Measurements from ENCODE around the gene ULBP1. TPM values are rescaled to one million over a fixed set of nuclear protein-coding genes. Genes with fewer than 3 reads are reported as not detected.
"Not testable (repeated sequence)": the region's sequence is repeated elsewhere in the genome, so short reads cannot be mapped to it uniquely, and the experiment has no call there.

Gene ULBP1, protein sequence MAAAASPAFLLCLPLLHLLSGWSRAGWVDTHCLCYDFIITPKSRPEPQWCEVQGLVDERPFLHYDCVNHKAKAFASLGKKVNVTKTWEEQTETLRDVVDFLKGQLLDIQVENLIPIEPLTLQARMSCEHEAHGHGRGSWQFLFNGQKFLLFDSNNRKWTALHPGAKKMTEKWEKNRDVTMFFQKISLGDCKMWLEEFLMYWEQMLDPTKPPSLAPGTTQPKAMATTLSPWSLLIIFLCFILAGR
- total RNA-seq (2014; rRNA removed; shearing (Covaris generic)) = not detected in 2 replicates
- polyA plus RNA-seq (2015; cell fraction: cytosol; rRNA removed) = 0.05 TPM in 1 of 2 replicates, not detected in the other
- polyA plus RNA-seq (2015; cell fraction: nucleus; rRNA removed) = not detected in 2 replicates

DNA sequence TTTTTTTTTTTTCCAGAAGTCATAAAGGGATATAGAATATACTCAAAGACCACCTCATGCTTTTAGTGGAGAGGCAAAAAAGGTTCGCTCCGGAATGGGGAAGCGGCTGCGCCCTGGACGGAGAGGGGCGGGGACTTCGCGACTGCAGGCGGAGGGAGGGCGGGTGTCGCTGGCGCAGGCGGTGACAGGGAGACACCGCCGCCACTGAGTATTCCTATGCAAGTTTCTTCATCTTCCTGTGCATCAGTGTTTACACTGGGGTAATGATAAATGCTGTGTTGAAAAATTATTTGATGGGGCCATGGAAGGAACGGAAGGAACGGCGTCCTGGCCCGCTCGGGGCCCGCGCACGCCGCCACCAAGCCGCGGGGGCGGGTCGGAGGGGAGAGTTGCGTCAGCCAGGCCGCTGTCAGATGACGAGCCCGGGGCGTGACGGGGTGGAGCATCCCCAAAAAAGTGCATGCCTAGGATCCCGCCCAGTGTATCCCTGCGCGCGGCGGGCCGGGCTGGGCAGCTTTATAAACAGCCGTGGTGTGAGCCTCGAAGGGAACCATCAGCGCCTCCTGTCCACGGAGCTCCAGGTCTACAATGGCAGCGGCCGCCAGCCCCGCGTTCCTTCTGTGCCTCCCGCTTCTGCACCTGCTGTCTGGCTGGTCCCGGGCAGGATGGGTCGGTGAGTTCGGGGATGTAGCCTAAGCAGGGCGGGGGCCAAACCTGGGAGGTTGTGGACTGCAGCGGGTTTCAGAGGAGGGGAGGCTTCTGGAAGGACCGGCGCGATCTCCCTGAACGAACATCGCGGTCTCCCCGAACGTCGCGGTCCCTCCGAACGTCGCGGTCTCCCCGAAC, at the start of gene ULBP1:
Gene ULBP1 (plus strand): TSS at position 482 of the 846 bp plus-strand sequence. CDS start 107 bp downstream, at position 589.
- DNase-seq (ENCODE audit: low read depth) = no peak

DNA sequence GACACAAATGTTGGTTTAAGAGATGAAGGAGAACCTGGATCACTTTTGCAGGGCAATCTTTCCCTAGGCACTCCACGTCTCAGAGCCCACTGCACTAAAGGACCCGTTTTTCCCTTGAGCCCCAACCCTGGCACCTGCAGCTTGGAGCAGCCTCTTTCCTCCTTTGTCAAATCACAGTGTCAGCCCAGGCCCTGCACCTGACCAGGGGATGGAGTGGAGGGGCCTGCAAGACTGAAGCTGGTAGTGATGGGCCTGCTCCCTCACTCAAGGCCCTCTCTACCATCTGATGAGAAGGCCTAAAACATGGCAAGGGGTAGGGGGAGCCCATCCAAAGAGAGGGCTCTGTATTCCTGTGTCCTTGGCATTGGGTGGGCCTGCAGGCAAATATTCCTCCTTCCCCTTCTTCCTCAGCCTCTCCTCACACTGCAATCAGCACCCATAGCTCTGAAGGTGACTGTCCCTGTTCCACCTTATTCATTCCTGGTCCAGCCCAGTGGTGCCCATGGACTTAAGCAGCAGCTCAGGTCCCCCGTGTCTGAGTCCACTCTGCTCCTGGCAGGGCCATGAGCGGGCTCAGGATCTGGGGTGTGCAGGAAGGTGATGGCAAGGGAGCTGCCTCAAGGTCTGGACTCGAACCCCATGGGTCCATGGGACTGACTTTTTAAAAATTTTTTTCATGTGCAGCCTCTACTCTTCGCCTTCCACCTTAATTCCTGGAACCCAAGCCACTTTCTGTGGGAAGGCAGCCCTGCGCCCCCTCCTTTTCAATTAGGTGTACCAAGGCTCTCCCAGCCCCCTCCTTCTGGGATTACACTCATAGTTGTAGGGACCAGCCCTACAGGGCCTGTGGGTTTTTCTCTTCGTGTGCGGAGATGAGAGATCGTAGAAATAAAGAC, 47.5 kb upstream of the ULBP1 start:
- no peak for DNase-seq (ENCODE audit: low read depth)

- no peak for DNase-seq (ENCODE audit: low read depth)
These were observed 46.1 kb upstream of the ULBP1 start for GRCh38 chr6:149917679-149918078.

- DNase-seq (ENCODE audit: low read depth) = no peak
These were observed 45.4 kb upstream of the ULBP1 start for GRCh38 chr6:149918151-149918905.

- not testable (repeated sequence) for DNase-seq (ENCODE audit: low read depth)
These were observed 44.5 kb upstream of the ULBP1 start for GRCh38 chr6:149919126-149919833.

DNA sequence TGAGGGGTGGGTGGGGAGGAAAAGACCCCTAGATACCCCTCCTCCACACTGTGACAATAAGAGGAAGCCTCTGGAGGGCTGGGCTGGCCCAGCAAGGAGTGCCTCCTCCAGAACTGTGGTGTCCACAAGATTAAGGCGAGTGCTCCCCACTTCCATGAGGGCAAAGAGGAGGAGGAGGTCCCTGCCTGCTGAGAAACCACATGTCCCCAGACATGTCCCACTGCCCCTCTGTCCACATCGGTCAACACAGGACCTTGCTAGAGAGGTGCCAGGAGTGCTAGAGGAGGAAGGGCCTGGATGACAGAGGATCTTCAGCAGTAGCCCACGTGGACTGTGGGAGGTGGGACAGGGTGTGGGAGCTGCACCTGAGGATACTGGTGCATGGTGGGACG, 43.9 kb upstream of the ULBP1 start:
- DNase-seq (ENCODE audit: low read depth) = no peak

GRCh38 chr6:149921361-149921760, 42.4 kb upstream of the ULBP1 start:
- DNase-seq (ENCODE audit: low read depth) = no peak

- DNase-seq (ENCODE audit: low read depth) = not testable (repeated sequence)
These were observed 41.7 kb upstream of the ULBP1 start for GRCh38 chr6:149922091-149922490.

- DNase-seq (ENCODE audit: low read depth) = peak; percentile 85
These were observed 41.0 kb upstream of the ULBP1 start, which contains the start of gene RAET1G for GRCh38 chr6:149922642-149923326. Gene RAET1G (minus strand): TSS chr6:149923121. CDS start chr6:149923010, 111 bp downstream.

GRCh38 chr6:149923327-149923986, 40.3 kb upstream of the ULBP1 start:
- no peak for DNase-seq (ENCODE audit: low read depth)

DNA sequence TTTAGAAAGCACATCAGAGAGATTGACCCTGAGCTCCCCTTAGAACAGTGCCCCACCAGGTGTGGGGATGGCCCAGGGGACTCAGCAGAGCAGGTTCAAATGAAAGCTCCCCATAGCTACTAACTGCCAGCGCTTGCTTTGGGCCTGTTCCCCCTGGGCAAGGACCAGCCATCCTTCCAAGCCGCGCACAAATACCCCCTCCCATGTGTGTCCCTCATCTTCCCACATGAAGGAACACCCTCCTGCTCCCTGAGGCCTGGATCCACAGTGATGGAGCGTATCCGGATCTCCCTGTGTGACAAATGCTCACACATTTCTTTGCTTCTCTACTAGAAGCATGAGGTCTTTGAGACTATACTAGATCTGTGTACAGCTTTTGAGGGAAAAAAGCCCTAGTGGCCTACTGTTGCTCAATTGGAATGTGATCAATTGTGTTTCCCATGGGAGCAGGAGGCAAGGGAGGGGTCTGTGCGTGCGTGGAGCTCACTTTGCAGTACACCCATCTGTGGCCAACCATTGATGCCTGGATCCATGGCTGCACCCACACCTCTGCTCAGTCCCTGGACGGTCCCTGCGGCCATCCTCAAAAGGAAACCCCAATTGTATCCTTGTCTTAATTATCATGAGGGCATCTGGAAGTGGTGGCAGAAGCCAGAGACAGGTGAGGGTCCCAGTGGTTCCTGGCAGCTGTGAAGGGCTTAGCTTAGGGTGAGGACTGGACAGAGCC, 39.4 kb upstream of the ULBP1 start:
- DNase-seq (ENCODE audit: low read depth) = no peak

DNA sequence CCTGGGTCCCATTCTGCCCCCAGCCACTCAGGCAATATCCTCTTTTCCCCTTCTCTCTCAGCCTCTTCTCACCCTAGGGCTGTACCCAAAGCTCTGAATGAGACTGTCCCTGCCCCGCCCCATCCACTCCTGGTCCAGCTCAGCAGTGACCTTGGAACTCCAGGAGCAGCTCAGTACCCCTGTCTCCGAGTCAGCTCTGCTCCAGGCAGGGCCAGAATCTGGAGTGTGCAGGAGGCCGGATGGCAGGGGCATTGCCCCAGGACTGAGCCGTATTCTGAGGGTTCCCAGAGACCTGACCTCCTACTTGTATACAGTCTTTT, 38.9 kb upstream of the ULBP1 start:
- no peak for DNase-seq (ENCODE audit: low read depth)

- no peak for DNase-seq (ENCODE audit: low read depth)
These were observed 38.3 kb upstream of the ULBP1 start for GRCh38 chr6:149925253-149925973.

GRCh38 chr6:149925974-149926777, 37.6 kb upstream of the ULBP1 start:
- DNase-seq (ENCODE audit: low read depth) = peak; percentile 71

DNA sequence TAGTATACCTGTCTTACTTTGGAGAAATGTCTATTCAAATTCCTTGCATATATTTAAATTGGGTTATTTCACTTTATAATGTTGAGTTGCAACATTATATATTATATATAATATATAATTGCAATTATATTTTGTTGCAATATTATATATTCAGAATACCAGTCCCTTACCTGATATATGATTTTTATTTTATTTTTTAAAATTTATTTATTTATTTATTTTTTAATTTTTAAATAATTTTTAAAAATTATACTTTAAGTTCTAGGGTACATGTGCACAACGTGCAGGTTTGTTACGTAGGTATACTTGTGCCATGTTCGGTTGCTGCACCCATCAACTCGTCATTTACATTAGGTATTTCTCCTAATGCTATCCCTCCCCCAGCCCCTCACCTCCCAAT, 36.7 kb upstream of the ULBP1 start:
- not testable (repeated sequence) for DNase-seq (ENCODE audit: low read depth)

DNA sequence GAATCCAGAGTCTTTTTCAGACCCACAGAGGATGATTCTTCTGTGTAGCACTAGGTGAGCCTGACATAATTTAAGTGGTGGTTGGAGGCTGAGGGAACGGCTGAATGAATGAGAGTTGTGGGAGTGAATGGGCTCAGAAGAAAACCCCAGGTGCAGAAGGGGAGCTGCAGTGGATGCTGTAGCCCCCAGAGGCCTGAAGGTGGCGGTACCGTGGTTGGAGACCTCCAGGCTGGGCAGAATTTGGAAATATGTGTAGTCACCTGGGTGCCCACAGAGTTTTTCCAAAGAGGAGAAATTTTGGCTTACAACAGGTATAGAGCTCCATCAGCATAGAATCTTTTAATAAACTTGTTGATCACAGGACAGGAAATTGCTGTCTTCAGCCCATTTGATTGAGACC, 34.3 kb upstream of the ULBP1 start:
- DNase-seq (ENCODE audit: low read depth) = no peak

- no peak for DNase-seq (ENCODE audit: low read depth)
These were observed 32.2 kb upstream of the ULBP1 start for GRCh38 chr6:149931501-149931900.

All from HT1080 (cell line).